Measurements from ENCODE around the gene MTMR12. TPM values are rescaled to one million over a fixed set of nuclear protein-coding genes. Genes with fewer than 3 reads are reported as not detected.

MTMR12 gene
- total and polyA plus RNA-seq, 2 of the 13 experiments (the other 11 are each of a cell fraction or from before 2014, with no cell fraction given) = 23.4 to 36.6 TPM

GRCh38 chr5:32233696-32234447 is 78.9 kb downstream of the MTMR12 start (continued):
- TF ChIP-seq, protein P1, sequence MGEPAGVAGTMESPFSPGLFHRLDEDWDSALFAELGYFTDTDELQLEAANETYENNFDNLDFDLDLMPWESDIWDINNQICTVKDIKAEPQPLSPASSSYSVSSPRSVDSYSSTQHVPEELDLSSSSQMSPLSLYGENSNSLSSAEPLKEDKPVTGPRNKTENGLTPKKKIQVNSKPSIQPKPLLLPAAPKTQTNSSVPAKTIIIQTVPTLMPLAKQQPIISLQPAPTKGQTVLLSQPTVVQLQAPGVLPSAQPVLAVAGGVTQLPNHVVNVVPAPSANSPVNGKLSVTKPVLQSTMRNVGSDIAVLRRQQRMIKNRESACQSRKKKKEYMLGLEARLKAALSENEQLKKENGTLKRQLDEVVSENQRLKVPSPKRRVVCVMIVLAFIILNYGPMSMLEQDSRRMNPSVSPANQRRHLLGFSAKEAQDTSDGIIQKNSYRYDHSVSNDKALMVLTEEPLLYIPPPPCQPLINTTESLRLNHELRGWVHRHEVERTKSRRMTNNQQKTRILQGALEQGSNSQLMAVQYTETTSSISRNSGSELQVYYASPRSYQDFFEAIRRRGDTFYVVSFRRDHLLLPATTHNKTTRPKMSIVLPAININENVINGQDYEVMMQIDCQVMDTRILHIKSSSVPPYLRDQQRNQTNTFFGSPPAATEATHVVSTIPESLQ (CRISPR knock-in tag; conservative IDR thresholded peaks at IDR 0.05) = 0 out of 2 replicates have a peak, but pooled peaks have one; percentile 9
- TF ChIP-seq ZFP36L1 (CRISPR knock-in tag; IDR thresholded peaks at IDR 0.05) (peak; percentile 71; the same call in 1 of the 2 replicates), ARNT2 (CRISPR knock-in tag; IDR thresholded peaks at IDR 0.05; ENCODE audit: low read depth) (peak; percentile 40; the same call in 1 of the 2 replicates), MYC (CRISPR knock-in tag; IDR thresholded peaks at IDR 0.05; ENCODE audit: borderline replicate concordance) (peak; percentile 84; the same call in 1 of the 2 replicates), NCOA2 (CRISPR knock-in tag; IDR thresholded peaks at IDR 0.05) (peak; percentile 95), GMEB2 (CRISPR knock-in tag; IDR thresholded peaks at IDR 0.05; ENCODE audit: low read depth) (peak; percentile 42; the same call in 1 of the 2 replicates), ARNTL (CRISPR knock-in tag; IDR thresholded peaks at IDR 0.05) (peak; percentile 93), ZNF574 (CRISPR knock-in tag; IDR thresholded peaks at IDR 0.05) (no peak; the same call in 1 of the 2 replicates), ISX (CRISPR knock-in tag; conservative IDR thresholded peaks at IDR 0.05) (no peak), GATAD1 (CRISPR knock-in tag; IDR thresholded peaks at IDR 0.05) (peak; percentile 57; the same call in 1 of the 2 replicates), ZBTB38 (CRISPR knock-in tag; IDR thresholded peaks at IDR 0.05) (no peak; the same call in 1 of the 2 replicates), ZNF768 (CRISPR knock-in tag; IDR thresholded peaks at IDR 0.05) (no peak; the same call in 1 of the 2 replicates), REL (CRISPR knock-in tag; conservative IDR thresholded peaks at IDR 0.05) (no peak)
- TF ChIP-seq, protein P2, sequence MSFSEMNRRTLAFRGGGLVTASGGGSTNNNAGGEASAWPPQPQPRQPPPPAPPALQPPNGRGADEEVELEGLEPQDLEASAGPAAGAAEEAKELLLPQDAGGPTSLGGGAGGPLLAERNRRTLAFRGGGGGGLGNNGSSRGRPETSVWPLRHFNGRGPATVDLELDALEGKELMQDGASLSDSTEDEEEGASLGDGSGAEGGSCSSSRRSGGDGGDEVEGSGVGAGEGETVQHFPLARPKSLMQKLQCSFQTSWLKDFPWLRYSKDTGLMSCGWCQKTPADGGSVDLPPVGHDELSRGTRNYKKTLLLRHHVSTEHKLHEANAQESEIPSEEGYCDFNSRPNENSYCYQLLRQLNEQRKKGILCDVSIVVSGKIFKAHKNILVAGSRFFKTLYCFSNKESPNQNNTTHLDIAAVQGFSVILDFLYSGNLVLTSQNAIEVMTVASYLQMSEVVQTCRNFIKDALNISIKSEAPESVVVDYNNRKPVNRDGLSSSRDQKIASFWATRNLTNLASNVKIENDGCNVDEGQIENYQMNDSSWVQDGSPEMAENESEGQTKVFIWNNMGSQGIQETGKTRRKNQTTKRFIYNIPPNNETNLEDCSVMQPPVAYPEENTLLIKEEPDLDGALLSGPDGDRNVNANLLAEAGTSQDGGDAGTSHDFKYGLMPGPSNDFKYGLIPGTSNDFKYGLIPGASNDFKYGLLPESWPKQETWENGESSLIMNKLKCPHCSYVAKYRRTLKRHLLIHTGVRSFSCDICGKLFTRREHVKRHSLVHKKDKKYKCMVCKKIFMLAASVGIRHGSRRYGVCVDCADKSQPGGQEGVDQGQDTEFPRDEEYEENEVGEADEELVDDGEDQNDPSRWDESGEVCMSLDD (CRISPR knock-in tag; IDR thresholded peaks at IDR 0.05; ENCODE audit: borderline replicate concordance) = no peak
- TF ChIP-seq, protein P3, sequence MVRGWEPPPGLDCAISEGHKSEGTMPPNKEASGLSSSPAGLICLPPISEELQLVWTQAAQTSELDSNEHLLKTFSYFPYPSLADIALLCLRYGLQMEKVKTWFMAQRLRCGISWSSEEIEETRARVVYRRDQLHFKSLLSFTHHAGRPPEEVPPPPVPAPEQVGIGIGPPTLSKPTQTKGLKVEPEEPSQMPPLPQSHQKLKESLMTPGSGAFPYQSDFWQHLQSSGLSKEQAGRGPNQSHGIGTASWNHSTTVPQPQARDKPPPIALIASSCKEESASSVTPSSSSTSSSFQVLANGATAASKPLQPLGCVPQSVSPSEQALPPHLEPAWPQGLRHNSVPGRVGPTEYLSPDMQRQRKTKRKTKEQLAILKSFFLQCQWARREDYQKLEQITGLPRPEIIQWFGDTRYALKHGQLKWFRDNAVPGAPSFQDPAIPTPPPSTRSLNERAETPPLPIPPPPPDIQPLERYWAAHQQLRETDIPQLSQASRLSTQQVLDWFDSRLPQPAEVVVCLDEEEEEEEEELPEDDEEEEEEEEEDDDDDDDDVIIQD (CRISPR knock-in tag; IDR thresholded peaks at IDR 0.05; ENCODE audit: low read depth) = peak; percentile 83

Data from HepG2 (cell line).